ENCODE results near the gene CDH26.

Gene CDH26

DNA sequence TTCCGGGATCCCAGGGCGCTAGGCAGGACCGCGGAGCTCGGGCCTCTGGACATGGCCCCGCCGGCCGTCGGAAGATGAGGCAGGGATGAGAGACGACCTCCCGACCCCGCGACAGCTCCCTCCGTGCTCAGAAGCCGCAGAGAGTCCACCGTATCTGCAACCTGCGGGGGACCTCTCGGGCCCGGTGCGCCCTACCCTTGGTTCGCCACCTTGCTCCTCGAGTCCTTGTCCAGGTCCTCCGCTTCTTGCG lies 18.4 kb upstream of the CDH26 start:
- Histone ChIP-seq H3F3A (ENCODE audit: insufficient read depth, low read length) (peaks cover 9% of the 10 kb centered on the region; the same call in 1 of the 2 replicates), H3K27me3 (replicated peaks; ENCODE audit: insufficient read depth, low read length) (no peaks in the 10 kb centered on the region), H3K9me2 (replicated peaks; ENCODE audit: insufficient read depth, low read length) (no peaks in the 10 kb centered on the region), H3K9me3 (replicated peaks; ENCODE audit: insufficient read depth, low read length) (no peaks in the 10 kb centered on the region), H3K4me1 (ENCODE audit: low read length) (0 out of 2 replicates have a peak, but pooled peaks cover 8% of the 10 kb centered on the region), H2AFZ (ENCODE audit: low read length) (peak overlapping the region; percentile 96), H3K4me2 (ENCODE audit: low read depth, low read length) (peak overlapping the region; percentile 71; the same call in 1 of the 2 replicates), H3K9ac (ENCODE audit: low read length) (peak overlapping the region; percentile 60; the same call in 1 of the 2 replicates), H4K20me1 (ENCODE audit: insufficient read depth, low read length) (no peaks in the 10 kb centered on the region), H3K36me3 (replicated peaks; ENCODE audit: insufficient read depth, low read length) (peaks cover 5% of the 10 kb centered on the region), H3K79me2 (ENCODE audit: low read length) (peaks cover 19% of the 10 kb centered on the region; the same call in 1 of the 2 replicates), H3K4me3 (ENCODE audit: low read length) (peak overlapping the region; percentile 81), H3K27ac (ENCODE audit: low read length) (peak overlapping the region; percentile 44; the same call in 1 of the 2 replicates)
- no peak for TF ChIP-seq EZH2phosphoT487 (IDR thresholded peaks at IDR 0.05; ENCODE audit: low read length)
- no peak for TF ChIP-seq EZH2 (optimal IDR thresholded peaks at IDR 0.05; ENCODE audit: low read depth, low read length)
- no peak for DNase-seq

DNA sequence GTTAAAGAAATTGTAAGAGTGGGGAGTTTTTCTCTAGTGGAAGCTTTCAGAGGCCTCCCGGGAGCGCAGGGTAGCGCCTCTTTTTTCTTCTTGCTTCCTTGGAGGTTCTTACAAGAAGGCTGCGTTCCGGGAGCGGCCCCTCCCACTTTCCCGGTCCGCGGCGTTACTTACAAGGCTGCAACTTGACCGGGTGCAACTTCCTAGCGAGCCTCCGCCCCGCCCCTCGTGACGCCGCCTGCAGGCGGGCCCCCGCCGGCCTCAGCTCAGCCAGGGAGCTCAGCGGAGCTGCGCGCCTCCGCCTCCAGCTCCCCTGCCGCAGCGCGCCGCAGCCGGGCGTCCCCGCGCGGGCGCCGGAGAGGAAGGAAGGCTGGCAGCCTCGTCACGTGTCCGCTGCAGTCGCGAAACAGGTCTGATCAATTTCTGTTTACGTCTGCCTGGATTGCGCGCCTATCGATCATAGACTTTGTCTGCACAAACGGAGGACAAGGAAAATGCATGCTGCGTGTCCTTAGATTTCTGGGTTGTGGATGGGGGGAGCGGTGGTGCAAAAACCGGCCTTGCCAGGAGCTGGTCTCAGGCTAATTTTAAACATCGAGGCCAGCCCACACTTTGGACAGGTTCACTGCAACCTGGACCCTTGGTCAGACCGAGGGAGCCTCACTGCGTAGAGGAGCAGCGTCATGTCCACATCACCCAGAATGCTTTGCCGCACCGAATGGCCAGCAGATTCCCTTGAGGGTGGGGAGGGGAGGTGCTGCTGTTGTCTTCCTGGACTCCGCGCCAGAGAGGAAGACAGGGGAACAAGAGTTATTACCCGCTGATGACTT lies 17.9 kb upstream of the CDH26 start, which contains the start of the genes FAM217B and PPP1R3D:
Gene FAM217B, plus strand, starts transcription at position 261 of the 827 bp plus-strand sequence. CDS start 3,555 bp downstream, outside the sequence.
Gene PPP1R3D, minus strand, starts transcription at position 177 of the 827 bp plus-strand sequence. CDS start 374 bp downstream, outside the sequence.
- Histone ChIP-seq H2AFZ (ENCODE audit: low read length) (peak within 1 kb of the TSS; percentile 96), H3K9ac (ENCODE audit: low read length) (peak within 1 kb of the TSS; percentile 90), H3K4me3 (ENCODE audit: low read length) (peak within 1 kb of the TSS; percentile 81), H3K4me1 (ENCODE audit: low read length) (0 out of 2 replicates have a peak, but pooled peaks cover 8% of the 10 kb centered on the region), H3K27ac (ENCODE audit: low read length) (peak within 1 kb of the TSS; percentile 89), H4K20me1 (ENCODE audit: insufficient read depth, low read length) (no peaks in the 10 kb centered on the region), H3K9me2 (replicated peaks; ENCODE audit: insufficient read depth, low read length) (no peaks in the 10 kb centered on the region), H3K4me2 (ENCODE audit: low read depth, low read length) (peak within 1 kb of the TSS; percentile 98), H3K27me3 (replicated peaks; ENCODE audit: insufficient read depth, low read length) (no peaks in the 10 kb centered on the region), H3F3A (ENCODE audit: insufficient read depth, low read length) (peaks cover 9% of the 10 kb centered on the region; the same call in 1 of the 2 replicates), H3K9me3 (replicated peaks; ENCODE audit: insufficient read depth, low read length) (no peaks in the 10 kb centered on the region), H3K36me3 (replicated peaks; ENCODE audit: insufficient read depth, low read length) (peaks cover 5% of the 10 kb centered on the region), H3K79me2 (ENCODE audit: low read length) (peaks cover 19% of the 10 kb centered on the region; the same call in 1 of the 2 replicates)
- peak; percentile 94 for DNase-seq
- TF ChIP-seq, protein P1, sequence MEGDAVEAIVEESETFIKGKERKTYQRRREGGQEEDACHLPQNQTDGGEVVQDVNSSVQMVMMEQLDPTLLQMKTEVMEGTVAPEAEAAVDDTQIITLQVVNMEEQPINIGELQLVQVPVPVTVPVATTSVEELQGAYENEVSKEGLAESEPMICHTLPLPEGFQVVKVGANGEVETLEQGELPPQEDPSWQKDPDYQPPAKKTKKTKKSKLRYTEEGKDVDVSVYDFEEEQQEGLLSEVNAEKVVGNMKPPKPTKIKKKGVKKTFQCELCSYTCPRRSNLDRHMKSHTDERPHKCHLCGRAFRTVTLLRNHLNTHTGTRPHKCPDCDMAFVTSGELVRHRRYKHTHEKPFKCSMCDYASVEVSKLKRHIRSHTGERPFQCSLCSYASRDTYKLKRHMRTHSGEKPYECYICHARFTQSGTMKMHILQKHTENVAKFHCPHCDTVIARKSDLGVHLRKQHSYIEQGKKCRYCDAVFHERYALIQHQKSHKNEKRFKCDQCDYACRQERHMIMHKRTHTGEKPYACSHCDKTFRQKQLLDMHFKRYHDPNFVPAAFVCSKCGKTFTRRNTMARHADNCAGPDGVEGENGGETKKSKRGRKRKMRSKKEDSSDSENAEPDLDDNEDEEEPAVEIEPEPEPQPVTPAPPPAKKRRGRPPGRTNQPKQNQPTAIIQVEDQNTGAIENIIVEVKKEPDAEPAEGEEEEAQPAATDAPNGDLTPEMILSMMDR (IDR thresholded peaks at IDR 0.05; ENCODE audit: low read length) = no peak
- TF ChIP-seq EZH2phosphoT487 (IDR thresholded peaks at IDR 0.05; ENCODE audit: low read length) = no peak
- TF ChIP-seq EZH2 (optimal IDR thresholded peaks at IDR 0.05; ENCODE audit: low read depth, low read length) = no peak

DNA sequence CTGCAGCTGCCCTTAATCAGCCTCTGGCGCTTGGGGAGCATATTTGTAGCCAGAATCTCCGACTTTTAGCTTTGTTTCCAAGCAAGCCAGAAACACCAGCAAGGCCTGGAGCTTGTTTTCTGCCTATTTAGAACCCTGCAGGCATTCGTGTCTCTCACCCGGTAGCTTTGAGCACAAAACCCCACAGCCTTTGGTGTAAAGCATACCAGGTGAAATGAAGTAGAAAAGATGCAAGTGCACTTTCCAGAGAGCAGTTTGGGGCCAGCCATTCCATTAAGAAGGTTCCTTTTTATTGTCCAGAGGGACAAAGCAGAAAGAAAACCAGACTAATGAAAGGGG lies 17.3 kb upstream of the CDH26 start:
- H3K9ac ChIP-seq (ENCODE audit: low read length) = peak overlapping the region; percentile 90
- peaks cover 9% of the 10 kb centered on the region; the same call in 1 of the 2 replicates for H3F3A ChIP-seq (ENCODE audit: insufficient read depth, low read length)
- H3K79me2 ChIP-seq (ENCODE audit: low read length) = peaks cover 19% of the 10 kb centered on the region; the same call in 1 of the 2 replicates
- H3K27me3 ChIP-seq (replicated peaks; ENCODE audit: insufficient read depth, low read length) = no peaks in the 10 kb centered on the region
- H3K36me3 ChIP-seq (replicated peaks; ENCODE audit: insufficient read depth, low read length) = peaks cover 5% of the 10 kb centered on the region
- H3K9me2 ChIP-seq (replicated peaks; ENCODE audit: insufficient read depth, low read length) = no peaks in the 10 kb centered on the region
- H4K20me1 ChIP-seq (ENCODE audit: insufficient read depth, low read length) = no peaks in the 10 kb centered on the region
- TF ChIP-seq EZH2phosphoT487 (IDR thresholded peaks at IDR 0.05; ENCODE audit: low read length) (no peak), EZH2 (optimal IDR thresholded peaks at IDR 0.05; ENCODE audit: low read depth, low read length) (no peak)
- TF ChIP-seq, protein P1 (IDR thresholded peaks at IDR 0.05; ENCODE audit: low read length) = no peak
- DNase-seq = no peak
- H3K27ac ChIP-seq (ENCODE audit: low read length) = peak overlapping the region; percentile 89
- H3K4me3 ChIP-seq (ENCODE audit: low read length) = peak overlapping the region; percentile 81
- H2AFZ ChIP-seq (ENCODE audit: low read length) = peak overlapping the region; percentile 95
- 0 out of 2 replicates have a peak, but pooled peaks cover 8% of the 10 kb centered on the region for H3K4me1 ChIP-seq (ENCODE audit: low read length)
- no peaks in the 10 kb centered on the region for H3K9me3 ChIP-seq (replicated peaks; ENCODE audit: insufficient read depth, low read length)
- peak overlapping the region; percentile 98 for H3K4me2 ChIP-seq (ENCODE audit: low read depth, low read length)
